Fibroblast of pulmonary artery (primary cell): ENCODE results near the gene ZDHHC18.

Source experiments
- DNase-seq: peaks from one replicate; pipeline ENCODE4 v3.0.0-alpha.2; 2010; ENCODE audit warnings: low read depth
- H3K4me3 ChIP-seq: replicated peaks from 2 replicates; pipeline ENCODE4 v1.5.1; 2011; ENCODE audit warnings: low read depth, mild to moderate bottlenecking, control low read depth, low read length, moderate library complexity
- CTCF ChIP-seq: IDR thresholded peaks from 2 replicates; pipeline ENCODE4 v1.5.1; 2011; ENCODE audit warnings: mild to moderate bottlenecking, control low read depth, low read length, inconsistent platforms; ENCODE audit errors: missing control alignments

Gene ZDHHC18

GRCh38 chr1:26856604-26857469 is 30.3 kb downstream of the ZDHHC18 start:
- no peak overlapping the region for H3K4me3 ChIP-seq

GRCh38 chr1:26857473-26858060 is 31.1 kb downstream of the ZDHHC18 start:
- no peak for TF ChIP-seq CTCF
- no peak for DNase-seq
- H3K4me3 ChIP-seq = no peak overlapping the region

More at GRCh38 chr1:26856604-26857469, 30.3 kb downstream of the ZDHHC18 start:
- DNase-seq = no peak
- no peak for TF ChIP-seq CTCF

GRCh38 chr1:26858160-26858559 is 31.7 kb downstream of the ZDHHC18 start:
- no peak for TF ChIP-seq CTCF
- DNase-seq = no peak
- H3K4me3 ChIP-seq = no peak overlapping the region

GRCh38 chr1:26858891-26859640 is 32.6 kb downstream of the ZDHHC18 start:
- H3K4me3 ChIP-seq = no peak overlapping the region
- DNase-seq = no peak

GRCh38 chr1:26861286-26861701 is 34.8 kb downstream of the ZDHHC18 start:
- H3K4me3 ChIP-seq = no peak overlapping the region
- peak; percentile 24 for TF ChIP-seq CTCF
- DNase-seq = peak; percentile 29

More at GRCh38 chr1:26858891-26859640, 32.6 kb downstream of the ZDHHC18 start:
- no peak for TF ChIP-seq CTCF

- no peak overlapping the region for H3K4me3 ChIP-seq
- TF ChIP-seq CTCF = no peak
- DNase-seq = no peak
Measured at GRCh38 chr1:26861889-26862378, 35.4 kb downstream of the ZDHHC18 start.
